ENCODE measurements around the gene VSIR. TPM values are rescaled to one million over a fixed set of nuclear protein-coding genes. Genes with fewer than 3 reads are reported as not detected.

Gene VSIR
- total RNA-seq, 2 donors from 2014 or later = 126 to 135 TPM

DNA sequence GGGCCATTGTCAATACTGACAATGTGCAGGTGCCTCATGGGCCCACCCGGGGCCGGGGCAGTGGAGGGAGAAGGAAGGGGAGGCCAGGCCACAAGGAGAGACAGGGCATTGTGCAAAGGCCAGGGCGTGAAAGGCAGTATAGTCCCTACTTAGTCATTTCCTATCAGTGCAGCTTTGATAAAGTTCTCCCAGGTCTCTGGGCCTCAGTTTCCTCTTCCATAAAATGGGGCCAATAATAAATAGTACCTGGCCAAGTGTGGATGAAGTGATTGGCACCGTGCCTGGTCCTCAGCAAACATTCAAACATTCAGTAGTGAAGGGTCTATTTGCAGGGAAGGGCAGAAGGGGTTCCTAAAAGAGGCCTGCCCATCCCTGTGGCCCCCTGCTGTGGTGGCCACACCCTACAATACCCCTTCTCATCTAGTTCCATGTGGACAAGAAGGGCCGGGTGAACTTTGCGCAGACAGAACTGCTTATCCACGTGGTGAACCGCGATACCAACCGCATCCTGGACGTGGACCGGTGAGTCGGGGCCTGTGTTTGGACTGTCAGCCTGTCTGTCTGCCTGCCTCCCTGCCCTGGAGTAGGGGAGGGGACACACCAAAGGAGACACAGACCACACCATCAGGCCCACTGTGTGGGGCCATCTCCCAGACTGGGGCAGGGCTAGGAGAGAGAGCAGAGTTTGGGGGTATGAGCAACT, 36.9 kb upstream of the VSIR start:
- intact Hi-C loops (cut with DNase I) = loop anchor here in 1 of 2 donors (5.0 to 10.0 kb wide), 2 partner anchors 413 to 495 kb away; partner anchors contain the start of genes CDH23 and SLC29A3
- peak; percentile 62 for DNase-seq (ENCODE audit: low spot score)

DNA sequence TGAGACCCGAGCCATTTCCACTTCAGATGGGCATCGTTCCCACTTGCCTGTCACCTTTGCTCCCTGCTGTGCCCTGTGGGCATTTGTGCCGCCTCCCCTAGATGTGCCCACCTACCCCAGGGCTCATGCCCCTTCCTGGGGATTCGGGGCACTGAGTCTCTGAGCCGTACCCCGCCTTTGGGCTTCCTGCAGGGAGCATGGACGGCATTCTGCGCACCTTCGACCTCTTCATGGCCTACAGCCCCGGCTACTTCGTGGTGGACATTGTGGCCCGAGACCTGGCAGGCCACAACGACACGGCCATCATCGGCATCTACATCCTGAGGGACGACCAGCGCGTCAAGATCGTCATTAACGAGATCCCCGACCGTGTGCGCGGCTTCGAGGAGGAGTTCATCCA, 36.3 kb upstream of the VSIR start:
- intact Hi-C loops (cut with DNase I) = loop anchor here in 1 of 2 donors (5.0 to 10.0 kb wide), 2 partner anchors 412 to 495 kb away; partner anchors contain the start of genes CDH23 and SLC29A3
- DNase-seq (ENCODE audit: low spot score) = peak; percentile 77

DNA sequence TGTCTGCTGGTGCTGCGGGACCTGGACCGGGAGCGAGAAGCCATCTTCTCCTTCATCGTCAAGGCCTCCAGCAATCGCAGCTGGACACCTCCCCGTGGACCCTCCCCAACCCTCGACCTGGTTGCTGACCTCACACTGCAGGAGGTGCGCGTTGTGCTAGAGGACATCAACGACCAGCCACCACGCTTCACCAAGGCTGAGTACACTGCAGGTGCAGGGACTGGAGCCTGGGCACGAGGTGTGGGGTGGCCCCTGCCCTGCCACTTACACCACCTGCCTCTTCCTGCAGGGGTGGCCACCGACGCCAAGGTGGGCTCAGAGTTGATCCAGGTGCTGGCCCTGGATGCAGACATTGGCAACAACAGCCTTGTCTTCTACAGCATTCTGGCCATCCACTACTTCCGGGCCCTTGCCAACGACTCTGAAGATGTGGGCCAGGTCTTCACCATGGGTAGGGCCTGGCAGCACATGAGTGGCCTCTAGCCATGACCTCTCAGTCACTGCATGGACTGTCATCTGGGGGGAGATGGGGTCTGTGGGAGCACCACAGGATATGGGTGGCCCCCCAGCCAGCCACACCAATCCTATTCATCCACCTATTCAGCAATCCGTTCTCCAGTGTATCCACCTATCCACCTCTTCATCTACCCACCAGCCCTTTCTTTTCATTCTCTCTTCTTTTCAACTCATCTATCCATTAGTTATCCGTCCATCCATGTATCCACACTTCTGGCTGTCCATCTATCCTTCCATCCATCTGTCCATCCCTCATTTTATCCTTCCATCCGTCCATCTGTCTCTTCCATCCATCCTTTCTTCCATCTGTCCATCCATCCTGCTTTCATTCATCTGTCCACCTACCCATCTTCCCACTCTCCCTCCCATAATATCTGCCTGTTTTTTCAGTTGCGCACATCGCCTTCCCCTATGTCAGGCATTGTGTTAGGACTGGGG, 34.5 kb upstream of the VSIR start:
- intact Hi-C loops (cut with DNase I) = no loop called here
- peak; percentile 81 for DNase-seq (ENCODE audit: low spot score)

DNA sequence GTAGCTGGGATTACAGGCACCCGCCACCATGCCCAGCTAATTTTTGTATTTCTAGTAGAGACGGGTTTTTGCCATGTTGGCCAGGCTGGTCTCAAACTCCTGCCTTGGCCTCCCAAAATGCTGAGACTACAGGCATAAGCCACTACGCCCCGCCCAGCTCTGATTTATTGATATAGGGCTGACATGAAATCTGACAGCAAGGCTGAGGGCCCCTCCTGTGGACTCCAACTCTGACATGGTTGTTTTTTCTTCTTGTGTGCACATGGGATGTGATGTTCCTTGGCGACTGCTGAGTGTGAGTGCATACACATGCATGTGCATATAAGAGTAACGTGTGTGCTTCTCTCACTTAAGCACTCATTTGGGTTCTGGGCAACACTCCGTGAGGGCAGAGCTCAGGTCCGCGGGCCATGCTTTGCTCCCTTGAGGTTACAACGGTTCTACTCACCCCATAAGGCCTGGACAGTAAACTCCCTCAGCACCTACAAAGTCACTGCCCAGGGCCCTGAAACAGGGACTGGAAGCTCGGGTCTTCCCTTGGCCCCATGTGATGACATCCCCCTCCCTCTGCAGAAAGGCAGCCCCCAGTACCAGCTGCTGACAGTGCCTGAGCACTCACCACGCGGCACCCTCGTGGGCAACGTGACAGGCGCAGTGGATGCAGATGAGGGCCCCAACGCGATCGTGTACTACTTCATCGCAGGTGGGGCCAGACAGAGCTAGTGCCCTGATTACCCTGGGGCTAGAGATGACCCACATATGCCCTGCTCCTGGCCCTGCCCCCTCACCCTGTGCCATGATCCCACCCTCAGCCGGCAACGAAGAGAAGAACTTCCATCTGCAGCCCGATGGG, 33.6 kb upstream of the VSIR start:
- intact Hi-C loops (cut with DNase I) = no loop called here
- peak; percentile 80 for DNase-seq (ENCODE audit: low spot score)

DNA sequence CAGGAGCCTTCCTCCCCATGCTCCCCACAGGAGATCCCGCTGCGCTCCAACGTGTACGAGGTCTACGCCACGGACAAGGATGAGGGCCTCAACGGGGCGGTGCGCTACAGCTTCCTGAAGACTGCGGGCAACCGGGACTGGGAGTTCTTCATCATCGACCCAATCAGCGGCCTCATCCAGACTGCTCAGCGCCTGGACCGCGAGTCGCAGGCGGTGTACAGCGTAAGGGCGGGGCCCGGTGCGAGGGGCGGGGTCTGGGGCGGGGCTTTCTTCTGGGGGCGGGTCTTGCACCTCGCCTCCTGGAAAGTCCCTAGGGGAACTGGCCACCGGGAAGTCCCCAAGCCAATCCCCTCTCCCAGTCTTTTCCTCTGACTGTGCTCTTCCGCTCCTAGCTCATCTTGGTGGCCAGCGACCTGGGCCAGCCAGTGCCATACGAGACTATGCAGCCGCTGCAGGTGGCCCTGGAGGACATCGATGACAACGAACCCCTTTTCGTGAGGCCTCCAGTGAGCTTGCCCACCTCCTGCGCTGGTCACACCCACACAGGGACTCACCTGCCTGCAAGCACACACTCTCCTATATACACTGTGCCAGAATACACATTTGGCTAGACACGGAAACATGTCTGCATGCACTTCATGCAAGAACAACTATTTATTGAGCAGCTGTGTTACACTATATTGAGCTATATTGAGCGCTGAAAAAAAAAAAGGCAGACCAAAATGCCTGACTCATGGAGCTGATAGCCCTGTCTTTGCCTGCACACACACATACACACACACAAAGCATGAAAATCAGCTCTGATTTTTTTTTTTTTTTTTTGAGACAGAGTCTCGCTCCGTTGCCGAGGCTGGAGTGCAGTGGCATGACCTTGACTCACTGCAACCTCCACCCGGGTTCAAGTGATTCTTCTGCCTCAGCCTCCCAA, 32.7 kb upstream of the VSIR start:
- DNase-seq (ENCODE audit: low spot score) = peak; percentile 87
- intact Hi-C loops (cut with DNase I) = no loop called here

DNA sequence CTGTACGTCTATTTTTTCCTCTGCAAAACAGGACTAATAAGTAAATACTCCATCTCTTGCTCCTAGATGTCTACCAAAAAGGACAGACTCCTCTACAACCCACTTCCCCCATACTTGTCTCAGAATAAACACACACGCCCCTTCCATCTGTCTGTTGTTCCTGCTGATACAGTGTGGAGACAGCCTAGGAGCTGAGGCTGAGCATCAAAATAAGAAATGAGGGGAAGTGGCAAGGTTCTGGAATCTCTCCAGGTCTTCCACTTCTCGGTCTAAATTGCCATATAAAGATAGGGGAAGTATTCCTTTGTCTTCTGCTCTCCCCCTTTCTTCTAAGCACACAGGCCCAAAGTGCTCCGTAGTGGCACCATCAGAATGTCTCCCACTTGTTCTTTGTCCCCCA, 30.8 kb upstream of the VSIR start:
- no peak for DNase-seq (ENCODE audit: low spot score)

DNA sequence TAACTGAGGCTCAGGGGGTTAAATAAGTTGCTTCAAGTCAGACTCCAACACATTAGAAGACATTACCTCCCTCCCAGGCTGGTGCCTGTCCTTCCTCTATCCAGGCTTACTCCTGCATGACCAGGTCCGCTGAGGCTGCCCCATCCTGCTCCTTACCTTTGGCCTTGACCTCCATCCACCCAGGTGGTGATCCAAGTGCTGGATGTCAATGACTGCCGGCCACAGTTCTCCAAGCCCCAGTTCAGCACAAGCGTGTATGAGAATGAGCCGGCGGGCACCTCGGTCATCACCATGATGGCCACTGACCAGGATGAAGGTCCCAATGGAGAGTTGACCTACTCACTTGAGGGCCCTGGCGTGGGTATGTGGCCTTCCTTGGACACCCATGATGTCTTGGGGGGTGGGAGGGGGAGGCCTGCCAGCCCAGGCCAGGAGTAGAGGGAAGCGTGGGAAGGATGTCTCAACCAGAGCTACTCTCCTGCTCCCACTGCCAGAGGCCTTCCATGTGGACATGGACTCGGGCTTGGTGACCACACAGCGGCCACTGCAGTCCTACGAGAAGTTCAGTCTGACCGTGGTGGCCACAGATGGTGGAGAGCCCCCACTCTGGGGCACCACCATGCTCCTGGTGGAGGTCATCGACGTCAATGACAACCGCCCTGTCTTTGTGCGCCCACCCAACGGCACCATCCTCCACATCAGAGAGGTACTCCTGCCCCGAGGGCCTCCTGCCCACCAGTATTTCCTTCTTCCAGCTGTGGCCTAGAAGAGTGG, 29.6 kb upstream of the VSIR start:
- DNase-seq (ENCODE audit: low spot score) = peak; percentile 76
- intact Hi-C loops (cut with DNase I) = no loop called here

More for the DNA sequence above, 30.8 kb upstream of the VSIR start:
- intact Hi-C loops (cut with DNase I) = no loop called here

DNA sequence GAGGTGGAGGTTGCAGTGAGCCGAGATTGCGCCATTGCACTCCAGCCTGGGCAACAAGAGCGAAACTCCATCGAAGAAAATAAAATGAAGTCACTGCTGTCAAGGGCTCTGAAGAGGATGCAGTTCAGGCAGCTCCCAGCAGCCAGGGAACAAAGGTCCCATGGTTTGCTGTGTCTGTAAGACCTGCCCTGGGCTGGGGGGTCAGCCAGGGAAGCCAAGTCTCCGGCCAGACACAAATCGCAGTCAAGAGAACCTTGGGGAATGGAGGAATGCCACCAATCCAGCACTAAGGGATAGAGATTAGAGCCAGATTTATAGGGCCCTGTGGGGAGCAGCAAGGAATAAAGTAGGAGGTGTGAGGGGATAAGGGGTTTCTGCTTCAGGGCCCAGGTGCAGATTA, 28.9 kb upstream of the VSIR start:
- intact Hi-C loops (cut with DNase I) = no loop called here

DNA sequence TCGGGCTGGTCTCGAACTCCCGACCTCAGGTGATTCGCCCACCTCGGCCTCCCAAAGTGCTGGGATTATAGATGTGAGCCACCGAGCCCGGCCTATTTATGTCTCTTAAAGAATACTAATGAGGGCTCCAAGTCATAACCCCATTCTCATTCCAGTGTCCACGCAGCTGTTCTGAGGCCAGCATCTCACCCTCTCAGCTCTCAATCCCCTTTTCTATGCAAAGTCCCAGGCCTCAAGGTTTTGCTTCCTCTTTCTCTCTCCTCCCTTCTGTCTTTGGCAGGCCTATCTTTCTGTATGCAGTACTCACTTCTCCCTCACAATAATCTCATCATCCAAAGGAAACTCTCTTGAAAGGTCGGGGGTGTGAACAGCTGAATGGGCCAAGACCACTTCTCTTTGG, 28.0 kb upstream of the VSIR start:
- DNase-seq (ENCODE audit: low spot score) = no peak
- intact Hi-C loops (cut with DNase I) = no loop called here

More for the DNA sequence above, 28.9 kb upstream of the VSIR start:
- no peak for DNase-seq (ENCODE audit: low spot score)

DNA sequence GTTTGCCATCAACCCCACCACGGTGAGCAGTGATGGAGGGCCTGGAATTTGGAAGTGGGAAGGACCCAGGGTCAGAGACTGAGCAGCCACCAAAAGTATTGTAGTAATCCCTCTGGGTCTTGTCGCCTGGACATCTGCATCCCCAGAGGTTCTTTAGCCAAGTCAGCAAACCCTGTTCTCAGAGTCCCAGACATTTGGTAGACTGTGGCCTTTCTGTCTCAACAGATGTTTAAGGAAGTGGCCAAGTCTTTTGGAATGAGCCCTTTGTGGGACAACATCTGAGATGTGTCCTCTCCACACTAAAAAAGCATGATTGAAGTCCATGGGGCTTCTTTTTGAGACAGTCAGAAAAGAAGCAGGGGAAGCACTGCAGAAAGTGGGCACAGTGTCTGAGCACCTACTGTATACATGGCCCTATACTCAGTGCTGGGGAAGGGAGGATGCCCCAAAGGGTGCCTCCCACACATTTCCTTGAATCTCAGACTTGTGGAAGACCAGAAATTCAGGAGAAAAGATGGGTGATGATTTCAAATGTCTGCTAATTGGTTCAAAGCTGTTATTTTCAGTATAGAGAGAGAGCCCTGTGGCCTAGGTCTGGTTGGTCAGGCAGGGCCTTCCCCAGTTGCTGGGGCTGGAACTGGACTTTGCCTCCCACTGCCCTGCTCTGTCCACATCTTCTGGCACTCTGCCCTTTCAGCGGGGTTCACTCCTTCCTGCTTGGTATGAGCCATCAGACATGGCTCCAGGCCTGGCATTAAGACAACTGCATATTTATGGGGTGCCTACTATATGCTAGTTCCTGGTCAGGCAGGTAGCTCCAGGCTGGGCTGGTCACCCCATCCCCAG, 26.5 kb upstream of the VSIR start:
- DNase-seq (ENCODE audit: low spot score) = peak; percentile 64
- intact Hi-C loops (cut with DNase I) = loop anchor here in 1 of 2 donors (10.0 kb wide), 1 partner anchor 485 kb away; the partner anchor contains the start of gene SLC29A3

DNA sequence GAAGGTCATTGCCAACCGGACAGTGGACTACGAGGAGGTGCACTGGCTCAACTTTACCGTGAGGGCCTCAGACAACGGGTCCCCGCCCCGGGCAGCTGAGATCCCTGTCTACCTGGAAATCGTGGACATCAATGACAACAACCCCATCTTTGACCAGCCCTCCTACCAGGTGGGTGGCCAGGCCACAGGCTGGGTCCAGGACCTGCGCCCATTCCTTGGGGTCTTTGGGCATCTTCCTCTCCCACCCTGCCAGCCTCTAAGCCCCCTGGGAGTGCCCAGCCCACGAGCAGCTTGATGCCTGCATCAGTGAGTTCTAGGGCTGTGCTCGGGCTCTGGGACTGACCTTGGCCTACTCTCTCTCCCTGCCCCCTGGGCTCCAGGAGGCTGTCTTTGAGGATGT, 25.8 kb upstream of the VSIR start:
- DNase-seq (ENCODE audit: low spot score) = no peak
- intact Hi-C loops (cut with DNase I) = loop anchor here in 1 of 2 donors (10.0 kb wide), 1 partner anchor 484 kb away; the partner anchor contains the start of gene SLC29A3

DNA sequence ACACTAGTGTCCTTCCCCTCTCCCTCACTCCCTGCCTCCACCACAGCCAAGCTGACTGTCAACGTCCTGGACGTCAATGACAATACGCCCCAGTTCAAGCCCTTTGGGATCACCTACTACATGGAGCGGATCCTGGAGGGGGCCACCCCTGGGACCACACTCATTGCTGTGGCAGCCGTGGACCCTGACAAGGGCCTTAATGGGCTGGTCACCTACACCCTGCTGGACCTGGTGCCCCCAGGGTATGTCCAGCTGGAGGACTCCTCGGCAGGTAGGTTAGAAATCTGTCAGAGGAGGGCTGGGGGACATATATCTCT, 24.9 kb upstream of the VSIR start:
- intact Hi-C loops (cut with DNase I) = loop anchor here in 1 of 2 donors (10.0 kb wide), 1 partner anchor 483 kb away; the partner anchor contains the start of gene SLC29A3

DNA sequence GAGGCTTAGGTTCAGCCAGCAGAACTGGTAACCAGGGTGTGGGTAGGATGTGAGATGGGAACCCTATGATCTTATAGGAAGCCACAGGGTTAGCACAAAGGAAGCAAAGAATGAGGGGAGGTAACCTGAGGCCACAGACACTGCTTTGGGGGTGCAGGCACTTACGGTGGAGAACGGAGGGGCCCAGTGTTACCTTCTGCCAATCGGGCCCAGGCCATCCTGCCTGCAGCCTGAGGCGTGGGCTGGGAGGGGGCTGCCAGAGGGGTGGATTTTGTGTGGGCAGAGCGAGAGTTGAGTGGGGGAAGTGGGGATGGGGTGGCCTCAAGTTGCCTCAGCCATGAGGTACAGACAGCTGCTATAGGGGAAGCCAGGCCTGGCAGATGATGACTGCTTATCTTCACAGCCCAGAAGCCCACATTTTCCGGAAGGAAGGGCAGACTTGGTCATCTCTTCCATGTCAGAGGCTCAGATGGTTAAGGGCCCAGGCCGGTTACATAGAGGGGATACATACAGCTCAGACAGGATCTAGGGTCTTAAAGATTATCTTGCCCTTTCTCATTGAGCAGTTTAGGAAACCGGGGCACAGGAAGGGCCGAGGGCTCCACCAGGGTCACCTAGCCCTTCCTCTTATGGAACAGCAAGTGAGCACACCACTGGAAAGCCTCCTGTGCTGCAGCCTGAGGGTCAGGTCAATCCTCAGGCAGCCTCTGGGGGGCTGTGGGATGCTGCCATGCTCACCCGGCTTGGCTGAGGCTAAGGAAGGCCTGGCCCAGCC, 24.4 kb upstream of the VSIR start:
- DNase-seq (ENCODE audit: low spot score) = no peak
- intact Hi-C loops (cut with DNase I) = loop anchor here in 1 of 2 donors (10.0 kb wide), 1 partner anchor 483 kb away; the partner anchor contains the start of gene SLC29A3

More for the DNA sequence above, 24.9 kb upstream of the VSIR start:
- DNase-seq (ENCODE audit: low spot score) = no peak

DNA sequence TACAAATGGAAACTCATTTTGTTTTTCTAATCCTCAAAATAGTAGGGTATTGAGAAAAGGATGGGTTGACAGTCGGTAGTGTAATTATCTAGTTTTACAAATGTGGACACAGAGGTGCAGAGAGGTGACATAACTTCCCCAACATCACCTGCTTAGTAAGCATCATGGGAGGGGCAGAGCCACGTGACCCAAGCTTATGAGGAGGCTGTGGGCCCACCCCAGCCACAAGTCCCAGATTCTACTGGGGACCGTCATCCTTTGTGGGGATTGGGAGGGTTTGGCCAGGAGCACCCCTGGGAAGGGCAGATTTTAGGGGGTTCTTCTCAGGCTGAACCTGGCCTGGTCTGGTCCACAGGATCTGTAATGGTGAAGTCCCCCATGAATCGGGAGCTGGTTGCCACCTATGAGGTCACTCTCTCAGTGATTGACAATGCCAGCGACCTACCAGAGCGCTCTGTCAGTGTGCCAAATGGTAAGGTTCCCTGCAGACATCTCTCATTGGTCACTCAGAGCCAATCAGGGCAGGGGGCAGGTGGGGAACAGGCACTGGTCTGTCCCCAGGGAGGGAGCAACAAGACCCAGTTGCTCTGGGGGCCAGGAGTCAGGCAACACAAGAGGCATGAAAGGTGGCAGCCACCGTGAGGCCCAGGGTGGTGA, 23.6 kb upstream of the VSIR start:
- intact Hi-C loops (cut with DNase I) = loop anchor here in 1 of 2 donors (10.0 kb wide), 1 partner anchor 482 kb away; the partner anchor contains the start of gene SLC29A3

DNA sequence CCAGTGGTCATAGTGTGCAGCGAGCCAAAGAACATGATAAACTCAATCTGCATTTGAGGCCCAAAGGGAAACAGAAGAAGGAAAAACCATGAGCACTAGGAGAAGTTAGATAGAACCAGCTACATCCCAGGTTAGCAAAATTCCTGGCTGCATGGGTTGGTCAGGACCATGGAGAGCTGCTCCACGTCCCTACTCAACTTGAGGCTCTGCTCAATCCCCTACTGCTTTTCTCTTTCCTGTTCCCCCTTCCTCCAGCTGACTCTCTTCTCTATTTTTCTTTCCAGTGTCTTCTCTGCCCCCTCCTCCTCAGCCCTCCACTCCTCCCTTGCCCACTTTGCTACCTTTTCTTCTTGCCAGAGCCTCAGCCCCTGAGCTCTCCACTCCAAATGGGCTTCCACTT, 21.9 kb upstream of the VSIR start:
- no peak for DNase-seq (ENCODE audit: low spot score)
- intact Hi-C loops (cut with DNase I) = loop anchor here in 1 of 2 donors (10.0 kb wide), 1 partner anchor 480 kb away; the partner anchor contains the start of gene SLC29A3

More for the DNA sequence above, 23.6 kb upstream of the VSIR start:
- no peak for DNase-seq (ENCODE audit: low spot score)

Data from posterior vena cava (tissue), 2 donors.